ENCODE data around the gene GPR31. TPM values are rescaled to one million over a fixed set of nuclear protein-coding genes. Genes with fewer than 3 reads are reported as not detected.

Gene GPR31
- total RNA-seq, 4 donors from 2014 or later = not detected

DNA sequence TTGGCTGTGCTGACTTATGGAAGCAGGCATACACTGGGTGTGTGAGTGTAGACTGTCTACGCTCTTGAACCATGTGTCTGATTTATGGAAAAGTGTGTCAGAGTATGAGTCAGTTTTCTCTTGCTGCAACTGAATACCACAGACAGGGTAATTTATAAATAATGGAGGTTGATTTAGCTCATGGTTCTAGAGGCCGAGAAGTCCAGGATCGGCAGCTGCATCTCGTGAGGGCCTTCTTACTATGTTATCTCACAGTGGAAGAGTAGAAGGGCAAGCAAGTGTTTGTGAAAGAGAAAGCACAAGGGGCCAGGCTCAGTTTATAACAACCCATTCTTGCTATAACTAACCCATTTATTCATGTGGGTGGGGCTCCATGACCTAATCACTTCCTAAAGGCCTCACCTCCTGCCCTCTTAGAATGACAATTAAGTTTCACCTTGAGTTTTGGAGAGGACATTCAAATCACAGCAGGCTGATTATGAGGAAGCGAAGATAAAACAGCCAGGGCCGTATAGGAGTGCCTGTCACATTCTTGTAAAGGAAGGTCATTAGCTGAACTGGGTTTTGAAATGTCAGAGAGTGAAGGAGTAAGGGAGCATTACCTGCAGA is 6.7 kb downstream of the GPR31 start:
- ATAC-seq (ENCODE audit: low FRiP score) = no peak
- TF ChIP-seq, protein P1, sequence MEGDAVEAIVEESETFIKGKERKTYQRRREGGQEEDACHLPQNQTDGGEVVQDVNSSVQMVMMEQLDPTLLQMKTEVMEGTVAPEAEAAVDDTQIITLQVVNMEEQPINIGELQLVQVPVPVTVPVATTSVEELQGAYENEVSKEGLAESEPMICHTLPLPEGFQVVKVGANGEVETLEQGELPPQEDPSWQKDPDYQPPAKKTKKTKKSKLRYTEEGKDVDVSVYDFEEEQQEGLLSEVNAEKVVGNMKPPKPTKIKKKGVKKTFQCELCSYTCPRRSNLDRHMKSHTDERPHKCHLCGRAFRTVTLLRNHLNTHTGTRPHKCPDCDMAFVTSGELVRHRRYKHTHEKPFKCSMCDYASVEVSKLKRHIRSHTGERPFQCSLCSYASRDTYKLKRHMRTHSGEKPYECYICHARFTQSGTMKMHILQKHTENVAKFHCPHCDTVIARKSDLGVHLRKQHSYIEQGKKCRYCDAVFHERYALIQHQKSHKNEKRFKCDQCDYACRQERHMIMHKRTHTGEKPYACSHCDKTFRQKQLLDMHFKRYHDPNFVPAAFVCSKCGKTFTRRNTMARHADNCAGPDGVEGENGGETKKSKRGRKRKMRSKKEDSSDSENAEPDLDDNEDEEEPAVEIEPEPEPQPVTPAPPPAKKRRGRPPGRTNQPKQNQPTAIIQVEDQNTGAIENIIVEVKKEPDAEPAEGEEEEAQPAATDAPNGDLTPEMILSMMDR (IDR thresholded peaks at IDR 0.05) = no peak

DNA sequence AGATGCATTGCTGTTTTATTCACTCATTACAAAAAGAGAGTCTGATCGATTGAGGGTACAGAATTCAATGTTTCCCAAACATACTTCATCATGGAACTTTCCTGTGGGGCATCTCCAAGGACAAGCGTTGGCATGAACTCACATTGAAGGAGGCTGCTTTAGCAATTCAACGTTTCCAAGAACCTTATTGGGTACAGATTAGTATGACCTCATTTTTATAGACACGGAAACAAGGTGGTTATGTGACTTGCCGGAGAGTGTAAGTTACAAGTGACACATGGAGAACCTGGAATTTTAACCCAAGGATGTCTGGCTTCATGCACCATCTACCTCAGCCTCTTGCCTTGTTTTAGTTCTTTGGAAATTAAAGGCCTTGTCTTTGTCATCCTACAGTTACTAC is 8.8 kb downstream of the GPR31 start:
- ATAC-seq (ENCODE audit: low FRiP score) = no peak
- TF ChIP-seq, protein P1 (IDR thresholded peaks at IDR 0.05) = no peak
- DNase-seq (ENCODE audit: low spot score) = no peak

More for the DNA sequence above, 6.7 kb downstream of the GPR31 start:
- DNase-seq (ENCODE audit: low spot score) = no peak

DNA sequence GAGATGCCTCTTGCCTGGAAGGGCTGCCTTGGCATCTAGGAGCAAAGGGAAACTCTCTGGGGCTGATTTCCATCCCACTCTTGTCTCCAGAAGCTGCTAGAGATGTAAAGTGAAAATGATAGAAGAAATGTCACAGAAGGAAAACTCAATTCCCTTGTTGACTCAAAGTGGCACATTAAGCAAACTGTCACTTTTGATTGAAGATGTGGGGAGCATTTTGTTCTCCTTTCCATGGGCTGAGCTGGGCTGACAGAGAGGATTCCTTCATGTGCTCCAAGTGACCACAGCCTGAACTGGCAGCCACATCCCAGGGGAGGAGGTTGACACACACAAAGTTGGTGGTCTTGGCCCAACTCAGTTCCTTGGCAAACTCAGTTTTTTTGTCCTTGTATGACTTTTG is 9.8 kb downstream of the GPR31 start:
- TF ChIP-seq, protein P1 (IDR thresholded peaks at IDR 0.05) = no peak
- ATAC-seq (ENCODE audit: low FRiP score) = no peak
- no peak for DNase-seq (ENCODE audit: low spot score)

DNA sequence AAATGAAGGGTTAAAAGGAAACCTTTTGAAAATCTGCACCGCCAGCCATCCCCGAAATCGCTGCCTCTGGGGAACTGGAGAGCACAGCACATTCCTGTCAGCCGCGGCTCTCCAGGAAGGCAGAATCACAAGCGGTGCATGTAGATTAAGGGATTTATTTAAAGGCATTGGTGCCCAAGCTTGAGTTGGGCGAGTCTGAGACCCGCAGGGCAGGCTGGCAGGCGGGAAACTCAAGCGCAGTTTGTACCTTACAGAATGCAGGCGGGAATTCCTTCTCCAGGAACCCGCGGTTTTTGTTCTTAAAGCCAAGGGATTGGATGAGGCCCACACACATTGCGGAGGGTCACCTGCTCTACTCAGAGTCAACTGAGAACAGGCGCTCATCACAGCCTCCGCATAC is 10.8 kb downstream of the GPR31 start:
- ATAC-seq (ENCODE audit: low FRiP score) (no peak), DNase-seq (ENCODE audit: low spot score) (no peak)
- TF ChIP-seq, protein P1 (IDR thresholded peaks at IDR 0.05) = no peak

DNA sequence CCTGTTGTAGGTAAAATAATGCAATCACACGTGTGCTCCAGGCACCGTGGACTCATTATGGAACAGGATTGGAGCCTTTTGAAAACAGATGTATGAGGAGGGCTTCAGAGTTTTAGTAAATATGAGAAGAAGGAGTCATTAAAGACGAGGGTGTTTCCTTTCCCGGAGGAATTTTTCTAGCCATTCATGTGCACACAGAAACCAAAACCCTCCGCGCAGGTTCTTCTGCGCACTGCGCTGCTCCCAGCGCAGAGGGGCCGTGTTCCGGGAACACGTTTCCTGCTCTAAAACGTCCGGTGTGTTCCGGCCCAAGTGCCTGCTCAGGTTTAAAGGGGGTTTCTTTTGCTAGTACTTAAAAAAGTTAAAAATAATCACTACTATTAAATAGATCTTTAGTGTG is 11.6 kb downstream of the GPR31 start:
- TF ChIP-seq, protein P1 (IDR thresholded peaks at IDR 0.05) = no peak
- DNase-seq (ENCODE audit: low spot score) (no peak), ATAC-seq (ENCODE audit: low FRiP score) (no peak)

DNA sequence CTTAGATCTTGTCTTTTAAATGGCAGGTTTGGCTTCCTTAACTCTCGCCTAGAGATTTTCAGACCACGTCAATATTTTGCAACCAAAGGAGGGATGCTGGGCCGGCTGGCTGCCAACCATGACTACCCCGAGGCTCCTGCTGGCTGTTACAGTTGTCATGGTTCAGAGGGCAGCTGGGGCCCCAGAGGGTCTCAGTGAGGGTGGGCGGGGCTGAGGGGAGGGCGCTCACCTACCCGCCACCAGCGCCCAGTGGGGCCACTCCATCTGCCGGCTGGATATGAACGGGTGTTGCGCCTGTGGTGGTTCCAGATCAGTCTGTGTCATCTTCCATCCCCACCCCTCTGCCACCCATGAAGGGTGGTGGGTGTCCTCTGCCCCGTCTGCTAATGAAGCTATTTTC is 12.3 kb downstream of the GPR31 start:
- TF ChIP-seq, protein P1 (IDR thresholded peaks at IDR 0.05) = no peak
- DNase-seq (ENCODE audit: low spot score) (no peak), ATAC-seq (ENCODE audit: low FRiP score) (no peak)

DNA sequence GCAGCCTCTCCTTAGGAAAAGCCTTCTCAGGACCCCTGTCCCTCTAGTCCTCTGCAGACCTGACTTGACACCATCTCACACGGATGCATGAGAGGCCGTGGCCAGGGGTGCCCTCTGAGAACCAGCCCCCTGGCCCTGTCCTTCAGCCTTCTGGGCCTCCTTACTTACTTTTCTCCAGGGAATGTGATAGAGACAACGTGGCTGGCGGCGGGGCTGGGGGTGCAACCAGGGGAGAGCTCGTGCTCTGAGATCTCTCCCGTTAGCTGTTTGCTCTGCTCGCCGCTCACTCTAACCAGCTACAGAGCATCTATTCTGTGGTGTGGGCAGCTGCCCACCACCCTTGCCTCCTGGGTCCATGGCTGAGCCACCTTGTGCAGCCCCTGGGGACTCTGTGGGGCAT is 14.7 kb downstream of the GPR31 start:
- no peak for ATAC-seq (ENCODE audit: low FRiP score)
- DNase-seq (ENCODE audit: low spot score) = no peak
- TF ChIP-seq, protein P1 (IDR thresholded peaks at IDR 0.05) = no peak
